ENCODE data around the gene IGF1. TPM values are rescaled to one million over a fixed set of nuclear protein-coding genes. Genes with fewer than 3 reads are reported as not detected.

IGF1 gene
- total RNA-seq, 6 experiments from 2014 or later: 18.9 to 115 (median 59.2) TPM

GRCh38 chr12:102484428-102484958 is 4.1 kb upstream of the IGF1 start:
- peak; percentile 32 to 57 (median 48) for ATAC-seq
- Histone ChIP-seq H3K27me3 (no peaks in the 10 kb centered on the region), H3K27ac (peak overlapping the region; percentile 25 to 68 (median 47)), H3K4me1 (peaks cover 0 to 37% (median 8%) of the 10 kb centered on the region in 4 donors), H3K4me3 (peak overlapping the region; percentile 2 to 39 (median 14)), H3K36me3 (no peaks in the 10 kb centered on the region), H3K9me3 (no peaks in the 10 kb centered on the region)
- WGBS (ENCODE audit: insufficient coverage, low coverage, low lambda C conversion rate, missing lambda C conversion rate): 4% methylated on average over 12 of the region's 12 CpGs
- intact Hi-C loops (cut with DNase I): no loop called here
- DNase-seq: peak in 2 of 3 donors; percentile 29 to 61
- TF ChIP-seq POLR2A (IDR thresholded peaks at IDR 0.05) (no peak), CTCF (IDR thresholded peaks at IDR 0.05) (peak; percentile 74 to 92 (median 88))

- H3K4me1 ChIP-seq: peaks cover 0 to 37% (median 8%) of the 10 kb centered on the region in 4 donors
- peak overlapping the region; percentile 25 to 68 (median 47) for H3K27ac ChIP-seq
- H3K4me3 ChIP-seq: peak overlapping the region in 2 of 3 donors; percentile 14 to 39
- no peak for TF ChIP-seq POLR2A (IDR thresholded peaks at IDR 0.05)
- no peak for TF ChIP-seq CTCF (IDR thresholded peaks at IDR 0.05)
- 18% methylated on average over 3 of the region's 3 CpGs for WGBS (ENCODE audit: insufficient coverage, low coverage, low lambda C conversion rate, missing lambda C conversion rate)
- H3K9me3 ChIP-seq: no peaks in the 10 kb centered on the region
- no peaks in the 10 kb centered on the region for H3K36me3 ChIP-seq
- H3K27me3 ChIP-seq: no peaks in the 10 kb centered on the region
- ATAC-seq (no peak), DNase-seq (no peak)
- intact Hi-C loops (cut with DNase I): no loop called here
These were observed 3.7 kb upstream of the IGF1 start for GRCh38 chr12:102484017-102484416.

- Histone ChIP-seq H3K4me3 (no peak overlapping the region), H3K4me1 (peaks cover 0 to 37% (median 8%) of the 10 kb centered on the region in 4 donors), H3K27me3 (no peaks in the 10 kb centered on the region), H3K9me3 (no peaks in the 10 kb centered on the region), H3K36me3 (no peaks in the 10 kb centered on the region), H3K27ac (peak overlapping the region in 1 of 3 donors; percentile 68)
- TF ChIP-seq POLR2A (IDR thresholded peaks at IDR 0.05) (no peak), CTCF (IDR thresholded peaks at IDR 0.05) (no peak)
- 79% methylated on average over 2 of the region's 2 CpGs for WGBS (ENCODE audit: insufficient coverage, low coverage, low lambda C conversion rate, missing lambda C conversion rate)
- ATAC-seq (no peak), DNase-seq (no peak)
- intact Hi-C loops (cut with DNase I): no loop called here
These were observed 3.1 kb upstream of the IGF1 start for GRCh38 chr12:102483466-102483865.

GRCh38 chr12:102481705-102482425 is 1.5 kb upstream of the IGF1 start:
- peaks cover 0 to 47% (median 9%) of the 10 kb centered on the region in 4 donors for H3K4me1 ChIP-seq
- H3K4me3 ChIP-seq: peak overlapping the region in 1 of 3 donors; percentile 33
- intact Hi-C loops (cut with DNase I): no loop called here
- peak; percentile 47 to 74 (median 53) for ATAC-seq
- no peak for TF ChIP-seq POLR2A (IDR thresholded peaks at IDR 0.05)
- TF ChIP-seq CTCF (IDR thresholded peaks at IDR 0.05): no peak
- no peaks in the 10 kb centered on the region for H3K36me3 ChIP-seq
- no peak for DNase-seq
- no peaks in the 10 kb centered on the region for H3K9me3 ChIP-seq
- no peaks in the 10 kb centered on the region for H3K27me3 ChIP-seq
- H3K27ac ChIP-seq: peak overlapping the region; percentile 66 to 87 (median 75)
